HG03103 (cell line): ENCODE data around the gene RHOH.

Experiments used
- ATAC-seq: cut with Tn5 transposase; IDR thresholded peaks from one replicate; pipeline ENCODE4 v1.9.1; 2021; ENCODE audit warnings: low read depth; ENCODE audit not compliant: unreplicated experiment

RHOH gene

GRCh38 chr4:40204507-40205258, 7.9 kb downstream of the RHOH start:
- no peak for ATAC-seq

- ATAC-seq, result peak; percentile 56
Measured at GRCh38 chr4:40205259-40206198, 8.7 kb downstream of the RHOH start.

- no peak for ATAC-seq
Measured at GRCh38 chr4:40206426-40206825, 9.6 kb downstream of the RHOH start.

DNA sequence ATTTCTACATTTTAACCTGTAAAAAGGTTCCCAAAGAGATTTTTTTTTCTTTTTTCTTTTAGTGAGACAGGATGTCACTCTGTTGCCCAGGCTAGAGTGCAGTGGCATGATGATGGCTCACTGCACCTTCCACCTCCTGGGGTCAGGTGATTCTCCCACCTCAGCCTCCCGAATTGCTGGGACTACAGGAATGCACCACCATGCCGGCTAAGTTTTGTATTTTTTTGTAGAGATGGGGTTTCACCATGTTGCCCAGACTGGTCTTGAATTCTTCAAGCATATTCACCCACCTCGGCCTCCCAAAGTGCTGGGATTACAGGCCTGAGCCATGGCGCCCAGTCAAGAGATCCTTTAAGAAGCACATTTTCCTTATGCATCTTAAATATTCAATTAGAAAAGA, 12.6 kb downstream of the RHOH start:
- ATAC-seq, result no peak

GRCh38 chr4:40210776-40211175, 13.9 kb downstream of the RHOH start:
- no peak for ATAC-seq

- no peak for ATAC-seq
Measured at GRCh38 chr4:40211224-40212185, 14.7 kb downstream of the RHOH start.

GRCh38 chr4:40212674-40213527, 16.1 kb downstream of the RHOH start:
- ATAC-seq, result no peak

DNA sequence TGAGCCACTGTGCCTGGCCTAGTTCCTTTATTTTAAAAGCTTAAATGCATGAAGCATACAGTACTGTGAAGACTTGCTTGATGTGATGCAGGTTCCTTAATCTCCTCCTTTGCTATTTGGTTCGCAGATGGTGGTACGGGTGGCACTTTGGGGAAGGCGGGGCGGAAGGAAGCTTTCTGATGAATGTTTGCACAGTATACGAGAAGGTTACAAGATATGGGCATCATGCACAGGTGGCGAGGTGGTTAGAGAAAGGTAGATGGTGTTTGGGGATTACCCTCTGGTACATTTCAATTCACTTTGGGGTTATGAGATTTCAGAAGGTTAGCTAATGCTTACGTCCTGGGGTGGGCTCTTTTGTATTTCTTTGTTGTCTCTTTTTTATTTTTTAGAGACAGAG, 17.2 kb downstream of the RHOH start:
- ATAC-seq, result no peak

DNA sequence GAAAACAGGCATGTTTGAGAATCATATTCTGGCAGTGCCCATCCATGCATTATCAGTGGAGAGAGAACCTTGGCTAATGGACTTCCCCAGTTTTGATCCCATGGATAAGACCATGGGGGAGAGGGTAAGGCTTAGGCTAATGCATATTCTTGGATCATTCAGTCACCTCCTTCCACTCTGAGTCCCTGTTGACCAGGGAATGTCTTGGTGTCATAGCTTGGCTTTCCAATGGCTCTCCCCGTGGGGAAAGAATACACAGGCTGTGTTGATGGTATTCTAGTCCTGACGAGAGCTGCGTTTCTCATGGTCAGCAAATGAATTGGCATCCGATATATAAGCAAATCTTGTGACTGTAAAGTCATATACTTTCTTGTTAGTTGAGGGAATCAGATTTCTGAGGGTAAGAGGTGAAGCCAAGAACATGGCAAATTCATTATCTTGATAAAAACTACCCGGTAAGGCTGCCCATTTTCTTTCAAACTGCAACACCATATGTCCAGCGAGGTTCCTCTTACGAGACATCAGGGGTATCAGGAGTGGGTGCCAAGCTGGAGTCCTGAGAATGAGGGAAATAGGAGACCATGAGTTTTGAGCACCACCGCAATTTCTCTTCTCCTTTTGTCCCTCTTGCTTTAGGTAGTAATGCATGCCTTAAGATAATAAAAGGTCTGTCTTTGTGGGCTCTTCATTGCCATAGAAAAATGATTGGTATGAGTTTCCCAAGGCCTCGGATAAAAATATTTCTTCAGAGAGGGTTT, 18.0 kb downstream of the RHOH start:
- ATAC-seq, result no peak

DNA sequence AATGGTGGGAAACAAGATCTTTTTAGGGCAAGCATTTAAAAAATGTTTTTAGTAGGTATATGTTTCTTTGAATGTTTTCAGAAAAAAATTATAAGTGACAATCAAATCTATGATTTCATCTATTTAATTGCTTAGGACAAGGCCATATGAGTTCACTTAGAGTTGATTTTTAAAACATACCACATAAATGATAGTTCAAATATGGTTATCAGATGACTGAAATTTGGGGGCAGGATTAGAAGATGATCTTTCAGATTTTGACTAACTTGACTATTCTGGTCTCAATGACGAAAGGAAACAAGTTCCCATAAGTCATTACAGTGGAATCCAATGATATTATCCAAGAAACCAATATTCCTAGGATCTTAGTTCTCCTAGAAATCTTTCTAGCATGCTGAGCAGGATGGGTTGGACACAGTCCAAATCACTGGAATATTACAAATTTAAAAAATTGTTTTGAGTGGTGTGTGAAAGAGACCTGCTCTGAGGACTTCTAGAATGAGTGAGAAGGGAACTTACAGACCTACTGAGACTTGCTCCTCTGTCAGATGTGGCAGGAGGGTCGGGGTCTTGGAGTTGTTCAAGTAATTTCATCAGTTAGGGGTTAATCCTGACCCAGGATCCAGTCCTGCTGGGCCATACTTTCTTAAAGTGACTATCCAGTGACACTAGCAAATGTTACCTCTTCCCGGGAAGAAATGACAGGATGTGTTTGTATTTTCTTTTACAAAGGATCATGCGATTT, 20.0 kb downstream of the RHOH start:
- ATAC-seq, result no peak

GRCh38 chr4:40221744-40222143, 24.9 kb downstream of the RHOH start:
- ATAC-seq, result no peak

DNA sequence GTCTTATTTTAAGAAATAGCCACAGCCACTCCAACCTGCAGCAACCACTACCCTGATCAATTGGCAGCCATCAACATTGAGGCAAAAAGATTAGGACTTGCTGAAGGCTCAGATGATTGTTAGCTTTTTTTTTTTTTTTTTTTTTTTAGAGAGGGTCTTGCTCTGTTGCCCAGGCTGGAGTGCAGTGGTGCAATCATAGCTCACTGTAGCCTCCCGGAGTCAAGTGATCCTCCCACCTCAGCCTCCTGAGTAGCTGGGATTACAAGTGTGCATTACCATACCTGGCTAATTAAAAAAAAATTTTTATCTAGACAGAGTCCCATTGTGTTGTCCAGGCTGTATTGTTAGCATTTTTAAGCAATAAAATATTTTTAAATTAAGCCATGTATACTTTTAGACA, 26.5 kb downstream of the RHOH start:
- ATAC-seq, result no peak

DNA sequence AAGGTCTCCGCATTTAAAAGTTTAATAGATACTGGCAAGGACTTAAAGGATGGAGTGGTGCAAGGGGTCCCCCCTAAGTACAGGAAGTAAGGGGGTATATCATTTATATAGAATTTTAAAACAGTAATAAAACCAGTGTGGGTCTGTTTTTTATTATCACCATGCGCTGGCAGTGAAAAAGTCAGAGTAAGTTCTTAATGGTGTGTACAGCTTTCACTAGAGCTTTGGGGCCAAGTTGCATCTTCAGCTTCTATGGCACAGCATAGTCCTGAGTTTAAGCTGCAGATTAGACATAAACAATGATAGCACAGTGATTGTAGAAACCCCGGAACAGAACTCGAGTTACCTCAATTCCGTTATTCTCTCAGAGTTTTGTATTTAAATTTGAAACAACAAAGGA, 27.6 kb downstream of the RHOH start:
- ATAC-seq, result no peak

- no peak for ATAC-seq
Measured at GRCh38 chr4:40225497-40225896, 28.7 kb downstream of the RHOH start.

- peak; percentile 46 for ATAC-seq
Measured at GRCh38 chr4:40227284-40227683, 30.5 kb downstream of the RHOH start.

- no peak for ATAC-seq
Measured at GRCh38 chr4:40228497-40229365, 31.9 kb downstream of the RHOH start.

DNA sequence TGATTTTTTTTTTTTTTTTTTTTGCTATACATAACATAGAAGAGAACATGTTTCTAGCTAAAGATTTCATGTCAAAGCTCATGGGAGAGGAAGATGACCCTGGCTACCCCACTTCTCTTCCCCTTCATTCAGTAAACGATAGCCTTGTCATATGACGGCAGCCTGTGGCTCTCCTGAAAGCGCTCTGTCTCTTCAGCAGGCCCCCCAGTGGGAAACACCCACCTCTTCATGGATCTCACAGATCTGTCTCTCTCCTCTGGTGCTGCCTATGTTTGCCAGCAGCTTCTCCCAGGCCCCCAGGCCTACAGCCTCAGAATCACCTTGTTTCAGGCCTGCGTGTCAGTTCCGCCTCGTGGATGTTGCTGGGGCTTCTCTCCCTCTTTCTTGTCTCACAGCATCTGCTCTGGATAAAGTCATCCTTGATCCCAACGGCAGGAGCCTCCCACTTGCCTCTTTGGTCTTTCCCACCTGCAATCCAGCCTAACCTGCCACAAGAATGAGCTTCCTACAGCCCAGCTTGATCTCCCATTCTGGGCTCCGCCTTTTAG, 34.6 kb downstream of the RHOH start:
- no peak for ATAC-seq
